ENCODE data around the gene MAD1L1. TPM values are rescaled to one million over a fixed set of nuclear protein-coding genes. Genes with fewer than 3 reads are reported as not detected.

The MAD1L1 gene
- total RNA-seq, 1 donor from 2014 or later = 55.0 TPM

GRCh38 chr7:1946773-1947450, 285.8 kb downstream of the MAD1L1 start:
- H3K27ac Mint-ChIP-seq = no peak overlapping the region
- no peak overlapping the region for H3K4me3 Mint-ChIP-seq (ENCODE audit: low read depth)
- intact Hi-C loops (cut with micrococcal nuclease) = no loop called here
- H3K36me3 Mint-ChIP-seq (ENCODE audit: low read depth) = no peaks in the 10 kb centered on the region
- no peaks in the 10 kb centered on the region for H3K27me3 Mint-ChIP-seq (ENCODE audit: low read depth)
- H3K4me1 Mint-ChIP-seq (ENCODE audit: low read depth) = peaks cover 31% of the 10 kb centered on the region
- DNase-seq (ENCODE audit: low spot score) = no peak
- no peaks in the 10 kb centered on the region for H3K9me3 Mint-ChIP-seq

- H3K27ac Mint-ChIP-seq = no peak overlapping the region
- H3K9me3 Mint-ChIP-seq = no peaks in the 10 kb centered on the region
- H3K4me3 Mint-ChIP-seq (ENCODE audit: low read depth) = no peak overlapping the region
- peaks cover 26% of the 10 kb centered on the region for H3K4me1 Mint-ChIP-seq (ENCODE audit: low read depth)
- intact Hi-C loops (cut with micrococcal nuclease) = no loop called here
- no peak for DNase-seq (ENCODE audit: low spot score)
- no peaks in the 10 kb centered on the region for H3K36me3 Mint-ChIP-seq (ENCODE audit: low read depth)
- no peaks in the 10 kb centered on the region for H3K27me3 Mint-ChIP-seq (ENCODE audit: low read depth)
Observed at GRCh38 chr7:1946025-1946772, 286.5 kb downstream of the MAD1L1 start.

DNA sequence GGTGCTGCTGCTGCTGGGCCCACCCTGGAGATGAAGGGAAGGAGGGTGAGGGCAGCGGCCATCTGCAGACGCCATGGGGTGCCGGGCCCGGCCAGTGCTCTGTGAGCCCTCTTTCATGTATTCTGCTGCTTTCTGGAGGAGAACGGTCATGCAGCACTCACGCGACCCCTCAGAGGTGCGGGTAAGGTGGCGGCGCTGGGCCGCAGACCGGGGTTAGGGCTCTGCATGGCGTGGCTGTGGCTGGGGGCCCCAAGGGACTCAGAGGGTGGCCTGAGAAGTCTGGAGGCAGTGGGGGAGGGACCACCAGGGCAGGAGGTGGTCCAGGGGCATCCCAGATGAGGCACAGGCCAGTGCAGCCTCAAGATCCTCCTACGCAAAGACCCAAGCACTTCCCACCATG, 287.2 kb downstream of the MAD1L1 start:
- intact Hi-C loops (cut with micrococcal nuclease) = no loop called here
- H3K4me3 Mint-ChIP-seq (ENCODE audit: low read depth) = no peak overlapping the region
- H3K27ac Mint-ChIP-seq = no peak overlapping the region
- H3K36me3 Mint-ChIP-seq (ENCODE audit: low read depth) = no peaks in the 10 kb centered on the region
- DNase-seq (ENCODE audit: low spot score) = no peak
- H3K4me1 Mint-ChIP-seq (ENCODE audit: low read depth) = peaks cover 30% of the 10 kb centered on the region
- no peaks in the 10 kb centered on the region for H3K27me3 Mint-ChIP-seq (ENCODE audit: low read depth)
- no peaks in the 10 kb centered on the region for H3K9me3 Mint-ChIP-seq

DNA sequence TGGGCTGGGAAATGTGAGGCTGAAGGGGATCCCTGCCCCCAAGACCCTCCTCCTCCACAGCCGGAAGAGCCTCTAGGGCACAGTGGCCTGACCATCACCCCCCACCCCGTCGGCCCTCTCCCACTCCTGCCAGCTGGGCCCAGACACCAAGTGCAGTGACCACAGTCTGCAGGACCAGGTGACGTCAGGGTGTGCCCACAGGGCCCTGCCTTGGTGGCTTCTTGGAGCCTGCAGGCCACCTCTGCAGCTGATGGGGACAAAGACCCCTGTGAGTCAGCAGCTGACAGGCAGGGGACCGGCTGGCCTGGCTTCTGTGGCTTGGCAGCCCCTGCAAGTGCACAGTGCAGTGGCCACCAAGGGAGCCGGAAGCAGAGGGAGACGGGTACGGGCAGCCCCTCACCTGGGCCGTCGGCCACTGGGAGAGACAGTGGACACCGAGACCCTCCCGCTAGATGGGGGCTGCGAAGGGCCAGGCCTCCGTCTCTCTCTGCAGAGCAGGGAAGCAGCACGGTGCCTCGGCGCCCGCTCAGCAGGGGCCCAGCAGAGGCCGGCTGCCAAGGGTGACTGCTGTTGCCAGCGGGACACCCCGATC, 288.0 kb downstream of the MAD1L1 start:
- Mint-ChIP-seq H3K4me3 (ENCODE audit: low read depth) (no peak overlapping the region), H3K27ac (no peak overlapping the region), H3K27me3 (ENCODE audit: low read depth) (no peaks in the 10 kb centered on the region), H3K36me3 (ENCODE audit: low read depth) (no peaks in the 10 kb centered on the region), H3K9me3 (no peaks in the 10 kb centered on the region), H3K4me1 (ENCODE audit: low read depth) (peaks cover 36% of the 10 kb centered on the region)
- no peak for DNase-seq (ENCODE audit: low spot score)
- intact Hi-C loops (cut with micrococcal nuclease) = no loop called here

DNA sequence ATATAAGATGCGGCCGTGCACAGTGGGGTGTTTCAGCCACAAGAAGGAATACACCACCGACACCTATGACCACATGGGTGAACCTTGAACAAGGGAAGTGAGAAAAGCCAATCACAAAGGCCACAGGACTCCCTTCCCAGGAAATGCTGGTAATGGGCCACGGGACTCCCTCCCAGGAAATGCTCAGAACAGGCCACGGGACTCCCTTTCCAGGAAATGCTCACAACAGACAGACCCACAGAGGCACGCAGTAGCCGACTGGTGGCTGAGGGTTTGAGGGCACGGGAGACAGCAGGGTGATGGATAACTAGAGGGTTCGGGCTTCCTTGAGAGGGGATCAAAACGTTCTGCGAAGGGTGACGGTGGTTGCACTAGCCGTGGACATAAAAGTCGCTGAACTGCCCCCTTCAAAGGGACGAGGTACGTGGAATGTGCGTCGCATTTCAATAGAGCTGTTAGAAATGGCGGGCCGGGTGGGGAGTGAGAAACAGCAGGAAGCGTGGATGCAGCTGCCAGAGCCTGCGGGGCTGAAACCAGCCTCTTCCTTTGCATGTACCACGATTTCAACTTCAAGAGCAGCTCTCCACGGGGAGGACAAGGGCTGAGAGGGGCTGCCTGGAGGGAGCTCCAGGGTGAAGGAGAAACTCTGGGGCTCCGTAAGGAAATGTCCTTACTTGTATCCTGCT, 288.7 kb downstream of the MAD1L1 start:
- peaks cover 1% of the 10 kb centered on the region for H3K36me3 Mint-ChIP-seq (ENCODE audit: low read depth)
- H3K4me3 Mint-ChIP-seq (ENCODE audit: low read depth) = no peak overlapping the region
- intact Hi-C loops (cut with micrococcal nuclease) = no loop called here
- no peak for DNase-seq (ENCODE audit: low spot score)
- peaks cover 42% of the 10 kb centered on the region for H3K4me1 Mint-ChIP-seq (ENCODE audit: low read depth)
- no peaks in the 10 kb centered on the region for H3K27me3 Mint-ChIP-seq (ENCODE audit: low read depth)
- no peak overlapping the region for H3K27ac Mint-ChIP-seq
- H3K9me3 Mint-ChIP-seq = no peaks in the 10 kb centered on the region

- intact Hi-C loops (cut with micrococcal nuclease) = no loop called here
- peaks cover 6% of the 10 kb centered on the region for H3K36me3 Mint-ChIP-seq (ENCODE audit: low read depth)
- no peak overlapping the region for H3K27ac Mint-ChIP-seq
- DNase-seq (ENCODE audit: low spot score) = no peak
- no peaks in the 10 kb centered on the region for H3K9me3 Mint-ChIP-seq
- peaks cover 50% of the 10 kb centered on the region for H3K4me1 Mint-ChIP-seq (ENCODE audit: low read depth)
- H3K4me3 Mint-ChIP-seq (ENCODE audit: low read depth) = no peak overlapping the region
- H3K27me3 Mint-ChIP-seq (ENCODE audit: low read depth) = no peaks in the 10 kb centered on the region
Observed at GRCh38 chr7:1943326-1943725, 289.4 kb downstream of the MAD1L1 start.

DNA sequence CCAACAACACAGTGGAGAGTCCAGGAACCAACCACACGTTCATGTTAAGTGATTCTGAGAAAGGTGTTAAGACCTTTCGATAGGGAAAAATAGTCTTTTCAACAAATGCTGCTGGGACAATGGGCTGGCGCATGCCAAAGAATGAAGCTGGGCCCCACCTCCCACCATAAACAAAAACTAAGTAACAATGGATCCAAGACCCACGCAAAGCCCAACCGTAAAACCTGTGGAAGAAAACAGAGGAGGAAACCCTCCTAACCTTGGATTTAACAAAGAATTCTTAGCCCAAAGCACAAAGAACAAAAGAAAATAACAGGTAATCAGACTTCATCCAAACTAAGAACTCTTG, 289.8 kb downstream of the MAD1L1 start:
- no peak for DNase-seq (ENCODE audit: low spot score)
- intact Hi-C loops (cut with micrococcal nuclease) = no loop called here
- H3K4me1 Mint-ChIP-seq (ENCODE audit: low read depth) = peaks cover 53% of the 10 kb centered on the region
- H3K27me3 Mint-ChIP-seq (ENCODE audit: low read depth) = no peaks in the 10 kb centered on the region
- peaks cover 10% of the 10 kb centered on the region for H3K36me3 Mint-ChIP-seq (ENCODE audit: low read depth)
- H3K4me3 Mint-ChIP-seq (ENCODE audit: low read depth) = no peak overlapping the region
- H3K9me3 Mint-ChIP-seq = no peaks in the 10 kb centered on the region
- H3K27ac Mint-ChIP-seq = no peak overlapping the region

DNA sequence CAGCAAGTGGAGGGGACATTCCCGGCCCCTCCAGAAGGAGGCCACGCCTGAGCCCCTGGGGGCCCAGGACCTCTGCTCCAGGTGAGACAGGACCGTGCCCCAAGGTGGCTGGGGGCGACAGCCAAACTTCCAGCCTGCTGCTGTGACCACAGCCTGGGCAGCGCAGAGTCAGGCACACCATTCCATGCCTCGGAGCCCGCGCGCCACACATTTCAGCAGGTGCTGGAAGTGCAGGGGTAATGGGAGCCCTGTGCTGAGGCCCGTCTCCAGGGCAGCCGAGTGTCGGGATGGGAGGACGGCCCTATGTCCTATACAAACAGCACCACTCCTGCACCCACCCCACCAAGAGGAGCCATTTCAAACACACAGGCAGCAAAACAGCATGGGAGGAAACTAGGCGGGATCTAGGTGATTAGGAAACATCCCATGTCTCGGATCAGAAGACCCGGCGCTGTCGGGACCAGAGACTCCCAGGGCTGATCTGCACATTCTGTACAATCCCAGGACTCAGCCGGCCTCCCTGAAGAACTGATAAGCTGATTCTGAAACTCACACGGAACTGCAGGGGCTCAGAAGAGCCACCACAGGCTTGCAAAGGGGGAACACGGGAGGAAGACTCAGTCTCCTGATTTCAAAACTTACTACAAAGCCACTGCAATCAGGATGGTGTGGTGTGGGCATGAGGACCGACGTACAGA, 290.4 kb downstream of the MAD1L1 start:
- no peak overlapping the region for H3K27ac Mint-ChIP-seq
- peaks cover 10% of the 10 kb centered on the region for H3K36me3 Mint-ChIP-seq (ENCODE audit: low read depth)
- H3K4me3 Mint-ChIP-seq (ENCODE audit: low read depth) = no peak overlapping the region
- no peak for DNase-seq (ENCODE audit: low spot score)
- no peaks in the 10 kb centered on the region for H3K9me3 Mint-ChIP-seq
- peaks cover 53% of the 10 kb centered on the region for H3K4me1 Mint-ChIP-seq (ENCODE audit: low read depth)
- H3K27me3 Mint-ChIP-seq (ENCODE audit: low read depth) = no peaks in the 10 kb centered on the region
- intact Hi-C loops (cut with micrococcal nuclease) = no loop called here

- Mint-ChIP-seq H3K36me3 (ENCODE audit: low read depth) (peaks cover 14% of the 10 kb centered on the region), H3K27ac (peak overlapping the region; percentile 53), H3K4me1 (ENCODE audit: low read depth) (peaks cover 55% of the 10 kb centered on the region), H3K4me3 (ENCODE audit: low read depth) (no peak overlapping the region), H3K9me3 (no peaks in the 10 kb centered on the region), H3K27me3 (ENCODE audit: low read depth) (no peaks in the 10 kb centered on the region)
- intact Hi-C loops (cut with micrococcal nuclease) = no loop called here
- no peak for DNase-seq (ENCODE audit: low spot score)
Observed at GRCh38 chr7:1941464-1942242, 291.1 kb downstream of the MAD1L1 start.

GRCh38 chr7:1940863-1941262, 291.9 kb downstream of the MAD1L1 start:
- Mint-ChIP-seq H3K9me3 (no peaks in the 10 kb centered on the region), H3K27ac (peak overlapping the region; percentile 91), H3K4me3 (ENCODE audit: low read depth) (peak overlapping the region; percentile 84), H3K27me3 (ENCODE audit: low read depth) (no peaks in the 10 kb centered on the region), H3K36me3 (ENCODE audit: low read depth) (peaks cover 21% of the 10 kb centered on the region), H3K4me1 (ENCODE audit: low read depth) (peaks cover 55% of the 10 kb centered on the region)
- intact Hi-C loops (cut with micrococcal nuclease) = loop anchor here (1.0 kb wide), 3 partner anchors 15 to 20 kb away; no protein-coding TSS in a partner anchor
- no peak for DNase-seq (ENCODE audit: low spot score)

GRCh38 chr7:1940402-1940786, 292.4 kb downstream of the MAD1L1 start:
- peak; percentile 92 for DNase-seq (ENCODE audit: low spot score)
- Mint-ChIP-seq H3K4me1 (ENCODE audit: low read depth) (peaks cover 55% of the 10 kb centered on the region), H3K27me3 (ENCODE audit: low read depth) (no peaks in the 10 kb centered on the region), H3K9me3 (no peaks in the 10 kb centered on the region), H3K4me3 (ENCODE audit: low read depth) (peak overlapping the region; percentile 84), H3K27ac (peak overlapping the region; percentile 91), H3K36me3 (ENCODE audit: low read depth) (peaks cover 25% of the 10 kb centered on the region)
- intact Hi-C loops (cut with micrococcal nuclease) = loop anchor here (1.0 kb wide), 3 partner anchors 14 to 21 kb away; no protein-coding TSS in a partner anchor

Measured in activated T-helper 2 cell treated with anti-CD3 and anti-CD28 coated beads, Interferon-gamma antibody, Interleukin-2, Interleukin-4, amounts not matched to agents 10 μg/mL and 5 μg/mL and 100 μg/mL, durations not matched to agents 14 hours and 24 hours and 36 hours (primary cell).